Natural killer cell (primary cell): ENCODE measurements around the gene PGS1. TPM values are rescaled to one million over a fixed set of nuclear protein-coding genes. Genes with fewer than 3 reads are reported as not detected.

ENCODE experiments used
- ATAC-seq, 3 donors: fragments of 150-1000 bp in 2 of 3; fragments of 200-7000 bp in 1 of 3; cut with Tn5 transposase; 1 replicate in 1 of 3; 2 replicates in 2 of 3; pipeline ENCODE4 v1.10.0; 2021; ENCODE audit warnings: mild to moderate bottlenecking in 2 of 3, moderate library complexity in 2 of 3
- DNase-seq, 2 donors: peaks; one replicate each; pipeline versions ENCODE4 v3.0.0 to v3.0.0-alpha.2; 2013 to 2021; ENCODE audit warnings: mixed read lengths in 1 of 2
- H3K27ac ChIP-seq: one replicate; pipeline ENCODE4 v1.5.1; 2013; ENCODE audit warnings: mild to moderate bottlenecking, low read length
- H3K27me3 ChIP-seq: one replicate; pipeline ENCODE4 v1.6.1; 2013; ENCODE audit warnings: low read length; ENCODE audit not compliant: control insufficient read depth, insufficient read depth
- H3K36me3 ChIP-seq: one replicate; pipeline ENCODE4 v1.6.1; 2013; ENCODE audit warnings: low read length; ENCODE audit not compliant: control insufficient read depth, insufficient read depth
- H3K4me1 ChIP-seq: one replicate; pipeline ENCODE4 v1.6.1; 2013; ENCODE audit warnings: low read length; ENCODE audit not compliant: control insufficient read depth, insufficient read depth
- H3K4me3 ChIP-seq: one replicate; pipeline ENCODE4 v1.5.1; 2013; ENCODE audit warnings: low read length
- H3K9me3 ChIP-seq: one replicate; pipeline ENCODE4 v1.6.1; 2013; ENCODE audit warnings: low read length; ENCODE audit not compliant: control insufficient read depth, insufficient read depth
- H3K27ac Mint-ChIP-seq, 2 donors: one replicate each; pipeline ENCODE4 v1.8.0; 2022; ENCODE audit warnings: mild to moderate bottlenecking in 2 of 2, mixed read lengths in 2 of 2, moderate library complexity in 1 of 2
- H3K27me3 Mint-ChIP-seq, 2 donors: one replicate each; pipeline ENCODE4 v1.8.0; 2022; ENCODE audit warnings: low read depth in 2 of 2, mixed read lengths in 2 of 2
- H3K36me3 Mint-ChIP-seq: one replicate; pipeline ENCODE4 v1.8.0; 2022; ENCODE audit warnings: mixed read lengths
- H3K4me1 Mint-ChIP-seq, 2 donors: one replicate each; pipeline ENCODE4 v1.8.0; 2022; ENCODE audit warnings: mixed read lengths in 2 of 2
- H3K4me3 Mint-ChIP-seq: one replicate; pipeline ENCODE4 v1.8.0; 2022; ENCODE audit warnings: mild to moderate bottlenecking, moderate library complexity, mixed read lengths
- H3K9me3 Mint-ChIP-seq, 2 donors: one replicate each; pipeline ENCODE4 v1.8.0; 2022; ENCODE audit warnings: mixed read lengths in 2 of 2
- WGBS: methylation state at CpG from one replicate; pipeline ENCODE4 v1.1.7; 2013; ENCODE audit warnings: missing lambda C conversion rate; ENCODE audit not compliant: insufficient coverage; 5-methylcytosine and 5-hydroxymethylcytosine counted together
- intact Hi-C: fragments of 100-400 bp; cut with micrococcal nuclease; formaldehyde crosslinking; loops from one replicate; pipeline ENCODE4 v1.14.2; 2022
- total RNA-seq, 4 donors: library from RNA; stranded (reverse); fragments of 120-200 nt in 1 of 4; gene quantifications; one replicate each; pipeline versions ENCODE4 v1.2.3 to v1.2.4, GENCODE V29; 2013 to 2022
- TF ChIP-seq, protein P1 (sequence below): fragments of 200-600 bp; IDR thresholded peaks from one replicate; pipeline ENCODE4 v1.8.0; 2022; ENCODE audit warnings: antibody characterized with exemption

PGS1 gene
- total RNA-seq, 3 donors from 2014 or later (not counting 1 experiment from before 2014, with no cell fraction given) = 47.9 to 53.6 (median 48.3) TPM

DNA sequence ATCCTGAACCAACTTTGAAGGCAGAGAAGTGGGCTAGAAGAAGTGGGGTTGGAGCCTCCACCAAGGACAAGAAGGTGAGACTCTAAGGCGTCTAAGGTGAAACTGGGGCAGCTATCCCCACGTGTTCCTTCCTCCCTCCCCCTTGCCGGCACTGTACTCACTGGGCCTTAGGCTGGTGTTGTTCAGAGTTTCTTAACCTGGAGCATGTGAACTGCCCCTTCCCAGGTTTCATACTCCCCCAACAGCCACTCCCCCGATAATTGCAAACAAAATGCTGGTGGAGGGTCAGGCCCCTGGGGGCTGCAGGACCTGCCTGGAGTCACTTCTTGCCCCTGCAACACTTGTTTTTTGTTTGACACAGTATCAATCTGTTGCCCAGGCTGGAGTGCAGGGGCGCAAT lies 11.3 kb upstream of the PGS1 start:
- Mint-ChIP-seq H3K4me3 (no peak overlapping the region), H3K36me3 (no peaks in the 10 kb centered on the region), H3K4me1 (peaks cover 9 to 13% of the 10 kb centered on the region in 2 donors), H3K9me3 (no peaks in the 10 kb centered on the region), H3K27ac (no peak overlapping the region), H3K27me3 (peaks cover 2 to 6% of the 10 kb centered on the region in 2 donors)
- H3K27ac ChIP-seq = no peak overlapping the region
- TF ChIP-seq, protein P1, sequence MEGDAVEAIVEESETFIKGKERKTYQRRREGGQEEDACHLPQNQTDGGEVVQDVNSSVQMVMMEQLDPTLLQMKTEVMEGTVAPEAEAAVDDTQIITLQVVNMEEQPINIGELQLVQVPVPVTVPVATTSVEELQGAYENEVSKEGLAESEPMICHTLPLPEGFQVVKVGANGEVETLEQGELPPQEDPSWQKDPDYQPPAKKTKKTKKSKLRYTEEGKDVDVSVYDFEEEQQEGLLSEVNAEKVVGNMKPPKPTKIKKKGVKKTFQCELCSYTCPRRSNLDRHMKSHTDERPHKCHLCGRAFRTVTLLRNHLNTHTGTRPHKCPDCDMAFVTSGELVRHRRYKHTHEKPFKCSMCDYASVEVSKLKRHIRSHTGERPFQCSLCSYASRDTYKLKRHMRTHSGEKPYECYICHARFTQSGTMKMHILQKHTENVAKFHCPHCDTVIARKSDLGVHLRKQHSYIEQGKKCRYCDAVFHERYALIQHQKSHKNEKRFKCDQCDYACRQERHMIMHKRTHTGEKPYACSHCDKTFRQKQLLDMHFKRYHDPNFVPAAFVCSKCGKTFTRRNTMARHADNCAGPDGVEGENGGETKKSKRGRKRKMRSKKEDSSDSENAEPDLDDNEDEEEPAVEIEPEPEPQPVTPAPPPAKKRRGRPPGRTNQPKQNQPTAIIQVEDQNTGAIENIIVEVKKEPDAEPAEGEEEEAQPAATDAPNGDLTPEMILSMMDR = no peak
- H3K27me3 ChIP-seq = no peaks in the 10 kb centered on the region
- 90% methylated on average over 5 of the region's 5 CpGs for WGBS
- H3K4me3 ChIP-seq = no peak overlapping the region
- peaks cover 13% of the 10 kb centered on the region for H3K4me1 ChIP-seq
- intact Hi-C loops = no loop called here
- ATAC-seq (no peak), DNase-seq (no peak)
- H3K36me3 ChIP-seq = no peaks in the 10 kb centered on the region
- no peaks in the 10 kb centered on the region for H3K9me3 ChIP-seq

DNA sequence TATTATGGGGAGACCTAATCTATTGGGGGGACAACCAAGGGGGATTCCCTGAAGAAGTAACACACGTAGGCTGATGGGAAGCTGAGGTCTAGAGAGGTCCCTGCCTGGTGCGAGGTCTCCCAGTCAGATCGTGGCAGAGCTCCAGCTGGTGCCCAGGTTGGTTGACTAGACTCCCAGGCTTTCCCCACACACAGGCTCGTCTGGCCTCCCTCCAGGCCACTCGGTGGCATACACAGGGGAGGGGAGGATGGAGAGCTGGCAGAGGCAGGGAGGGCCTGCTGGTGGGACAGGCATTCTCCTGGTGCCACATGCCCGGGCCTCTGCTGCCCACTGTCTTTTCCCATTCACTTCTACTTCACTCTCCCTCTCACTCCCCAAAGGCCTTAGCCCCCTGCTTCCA lies 10.1 kb upstream of the PGS1 start:
- no peak for DNase-seq
- Histone ChIP-seq H3K36me3 (no peaks in the 10 kb centered on the region), H3K9me3 (no peaks in the 10 kb centered on the region), H3K27me3 (no peaks in the 10 kb centered on the region), H3K4me3 (no peak overlapping the region), H3K4me1 (peaks cover 13% of the 10 kb centered on the region), H3K27ac (no peak overlapping the region)
- WGBS = 79% methylated on average over 6 of the region's 6 CpGs
- Mint-ChIP-seq H3K4me1 (peaks cover 9 to 13% of the 10 kb centered on the region in 2 donors), H3K9me3 (no peaks in the 10 kb centered on the region), H3K27me3 (peaks cover 0 to 2% of the 10 kb centered on the region in 2 donors), H3K27ac (no peak overlapping the region), H3K4me3 (no peak overlapping the region), H3K36me3 (no peaks in the 10 kb centered on the region)
- ATAC-seq = no peak
- TF ChIP-seq, protein P1 = no peak
- intact Hi-C loops = no loop called here

DNA sequence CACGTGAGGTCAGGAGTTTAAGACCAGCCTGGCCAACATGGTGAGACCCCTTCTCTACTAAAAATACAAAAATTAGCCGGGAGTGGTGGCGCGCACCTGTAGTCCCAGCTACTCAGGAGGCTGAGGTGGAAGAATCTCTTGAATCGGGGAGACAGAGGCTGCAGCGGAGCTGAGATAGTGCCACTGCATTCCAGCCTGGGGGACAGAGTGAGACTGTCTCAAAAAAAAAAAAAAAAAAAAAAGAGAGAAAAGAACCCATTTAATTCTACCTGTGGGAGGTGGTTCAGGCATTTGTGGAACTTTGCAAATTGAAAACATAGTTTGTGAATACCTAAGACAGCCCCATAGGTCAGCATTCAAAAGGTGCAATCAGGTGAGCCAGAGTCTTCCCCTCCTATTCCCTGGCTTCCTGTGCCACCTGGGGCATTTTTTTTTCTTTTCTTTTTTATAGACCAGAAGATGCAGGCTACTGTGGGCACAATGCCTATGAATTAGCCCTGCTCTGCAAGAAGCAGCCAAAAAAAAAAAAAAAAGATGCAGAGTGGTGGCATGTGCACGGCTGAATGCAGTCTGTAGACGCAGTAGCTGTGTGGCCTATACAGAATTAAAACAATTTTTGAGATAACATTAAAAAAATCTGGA lies 9.5 kb upstream of the PGS1 start:
- Histone ChIP-seq H3K27ac (no peak overlapping the region), H3K4me3 (no peak overlapping the region), H3K36me3 (no peaks in the 10 kb centered on the region), H3K9me3 (no peaks in the 10 kb centered on the region), H3K27me3 (no peaks in the 10 kb centered on the region), H3K4me1 (peaks cover 13% of the 10 kb centered on the region)
- H3K27ac Mint-ChIP-seq = no peak overlapping the region
- no peak for ATAC-seq
- peaks cover 9 to 13% of the 10 kb centered on the region in 2 donors for H3K4me1 Mint-ChIP-seq
- no peaks in the 10 kb centered on the region for H3K9me3 Mint-ChIP-seq
- H3K4me3 Mint-ChIP-seq = no peak overlapping the region
- DNase-seq = no peak
- intact Hi-C loops = no loop called here
- TF ChIP-seq, protein P1 = no peak
- 96% methylated on average over 5 of the region's 8 CpGs for WGBS
- peaks cover 0 to 2% of the 10 kb centered on the region in 2 donors for H3K27me3 Mint-ChIP-seq
- H3K36me3 Mint-ChIP-seq = no peaks in the 10 kb centered on the region
